ENCODE data around the gene HDAC2. TPM values are rescaled to one million over a fixed set of nuclear protein-coding genes. Genes with fewer than 3 reads are reported as not detected.
"Not testable (repeated sequence)": the region's sequence is repeated elsewhere in the genome, so short reads cannot be mapped to it uniquely, and the experiment has no call there.

The HDAC2 gene
- total RNA-seq, 3 donors from 2014 or later = 49.3 to 76.2 (median 61.9) TPM

DNA sequence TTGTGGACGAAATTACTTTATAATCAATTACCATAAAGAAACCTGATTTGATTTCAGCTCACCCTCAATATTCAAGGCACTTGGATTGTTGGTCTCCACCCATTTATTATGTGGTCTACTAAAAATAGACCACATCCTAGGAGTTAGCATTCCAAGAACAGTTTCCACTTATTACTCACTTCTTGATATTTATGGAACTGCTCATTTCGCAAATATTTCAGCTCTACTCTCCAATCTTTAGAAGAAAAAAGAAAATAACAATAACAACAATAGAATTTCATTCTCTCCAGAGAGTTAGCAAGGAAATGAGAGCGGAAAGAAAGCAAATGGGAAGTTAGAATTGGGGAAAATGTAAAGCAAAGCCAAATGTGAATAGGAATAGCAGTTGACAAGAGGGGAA is 26.2 kb upstream of the HDAC2 start:
- no peak for DNase-seq
- no peak for ATAC-seq
- H3K36me3 ChIP-seq (ENCODE audit: low read depth) = no peaks in the 10 kb centered on the region
- no peaks in the 10 kb centered on the region for H3K9me3 ChIP-seq
- TF ChIP-seq, protein P1, sequence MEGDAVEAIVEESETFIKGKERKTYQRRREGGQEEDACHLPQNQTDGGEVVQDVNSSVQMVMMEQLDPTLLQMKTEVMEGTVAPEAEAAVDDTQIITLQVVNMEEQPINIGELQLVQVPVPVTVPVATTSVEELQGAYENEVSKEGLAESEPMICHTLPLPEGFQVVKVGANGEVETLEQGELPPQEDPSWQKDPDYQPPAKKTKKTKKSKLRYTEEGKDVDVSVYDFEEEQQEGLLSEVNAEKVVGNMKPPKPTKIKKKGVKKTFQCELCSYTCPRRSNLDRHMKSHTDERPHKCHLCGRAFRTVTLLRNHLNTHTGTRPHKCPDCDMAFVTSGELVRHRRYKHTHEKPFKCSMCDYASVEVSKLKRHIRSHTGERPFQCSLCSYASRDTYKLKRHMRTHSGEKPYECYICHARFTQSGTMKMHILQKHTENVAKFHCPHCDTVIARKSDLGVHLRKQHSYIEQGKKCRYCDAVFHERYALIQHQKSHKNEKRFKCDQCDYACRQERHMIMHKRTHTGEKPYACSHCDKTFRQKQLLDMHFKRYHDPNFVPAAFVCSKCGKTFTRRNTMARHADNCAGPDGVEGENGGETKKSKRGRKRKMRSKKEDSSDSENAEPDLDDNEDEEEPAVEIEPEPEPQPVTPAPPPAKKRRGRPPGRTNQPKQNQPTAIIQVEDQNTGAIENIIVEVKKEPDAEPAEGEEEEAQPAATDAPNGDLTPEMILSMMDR (IDR thresholded peaks at IDR 0.05) = no peak
- intact Hi-C loops (cut with DNase I, micrococcal nuclease) = no loop called here
- no peak overlapping the region for H3K4me3 ChIP-seq
- no peaks in the 10 kb centered on the region for H3K4me1 ChIP-seq (ENCODE audit: low read depth)

DNA sequence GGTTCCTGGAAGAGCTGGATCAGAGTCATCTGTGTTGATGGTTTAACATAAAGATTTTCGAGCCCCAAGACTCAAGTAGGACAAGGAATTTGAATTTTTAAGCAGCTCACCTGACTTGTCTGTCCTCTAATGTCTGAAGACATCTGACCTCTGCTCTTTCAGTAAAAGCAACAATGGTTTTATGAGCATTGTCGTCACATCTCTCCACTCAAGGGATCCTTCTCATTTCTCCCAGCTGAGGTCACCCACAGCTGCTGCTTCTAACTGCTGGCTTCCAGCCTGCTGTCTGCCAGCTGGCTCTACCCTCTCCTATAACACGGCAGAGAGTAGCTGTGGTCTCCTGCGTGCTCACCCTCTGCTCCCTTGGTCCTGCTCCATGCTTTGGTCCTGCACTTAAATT is 24.7 kb upstream of the HDAC2 start:
- peak; percentile 88 for ATAC-seq
- peak; percentile 53 to 56 (median 56) for DNase-seq
- no peaks in the 10 kb centered on the region for H3K36me3 ChIP-seq (ENCODE audit: low read depth)
- no peaks in the 10 kb centered on the region for H3K9me3 ChIP-seq
- no peak overlapping the region for H3K4me3 ChIP-seq
- TF ChIP-seq, protein P1 (IDR thresholded peaks at IDR 0.05) = no peak
- H3K4me1 ChIP-seq (ENCODE audit: low read depth) = no peaks in the 10 kb centered on the region
- intact Hi-C loops (cut with DNase I, micrococcal nuclease) = no loop called here

DNA sequence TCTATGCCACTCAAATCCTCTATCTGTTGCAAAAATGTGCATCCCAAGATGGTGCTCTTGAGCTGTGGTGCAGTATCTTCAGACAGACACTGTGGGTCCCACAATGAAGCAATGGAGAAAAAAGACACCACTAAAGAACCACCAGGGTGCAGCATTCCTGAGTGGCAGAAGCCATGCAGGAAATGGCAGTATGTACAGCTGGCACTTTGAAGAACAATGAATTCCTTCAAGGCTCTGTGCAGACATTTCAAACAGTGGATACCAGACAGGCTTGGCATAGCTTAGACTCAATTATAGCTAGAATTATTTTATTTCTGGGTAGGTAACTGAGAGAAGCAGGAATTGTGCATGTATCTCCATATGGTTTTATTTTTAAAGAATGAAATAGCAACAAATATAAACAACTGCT is 24.0 kb upstream of the HDAC2 start:
- no peaks in the 10 kb centered on the region for H3K36me3 ChIP-seq (ENCODE audit: low read depth)
- H3K4me3 ChIP-seq = no peak overlapping the region
- DNase-seq = peak in 1 of 3 donors; percentile 65
- intact Hi-C loops (cut with DNase I, micrococcal nuclease) = no loop called here
- TF ChIP-seq, protein P1 (IDR thresholded peaks at IDR 0.05) = no peak
- H3K9me3 ChIP-seq = no peaks in the 10 kb centered on the region
- H3K4me1 ChIP-seq (ENCODE audit: low read depth) = no peaks in the 10 kb centered on the region
- ATAC-seq = peak; percentile 95

DNA sequence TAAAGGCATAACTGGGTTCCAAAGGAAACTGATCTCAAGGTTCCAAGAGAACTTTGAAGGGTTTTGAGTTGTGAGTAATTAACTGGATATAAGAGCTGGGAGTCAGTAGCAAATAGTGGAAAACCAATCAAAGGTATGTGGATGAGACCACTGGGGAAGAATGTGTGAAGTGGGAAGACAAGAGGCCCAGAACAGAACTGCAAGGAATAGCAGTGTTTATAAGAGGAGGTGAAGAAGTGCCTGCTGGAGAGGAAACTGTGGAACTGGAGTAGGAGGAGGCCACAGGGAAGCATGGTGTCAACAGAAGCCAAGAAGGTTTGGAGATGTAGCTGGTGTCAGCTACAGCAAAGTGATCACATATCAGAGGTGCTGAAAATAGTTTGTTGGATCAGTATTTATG is 18.7 kb upstream of the HDAC2 start:
- no peaks in the 10 kb centered on the region for H3K9me3 ChIP-seq
- H3K4me3 ChIP-seq = no peak overlapping the region
- no peaks in the 10 kb centered on the region for H3K4me1 ChIP-seq (ENCODE audit: low read depth)
- DNase-seq = no peak
- H3K36me3 ChIP-seq (ENCODE audit: low read depth) = no peaks in the 10 kb centered on the region
- TF ChIP-seq, protein P1 (IDR thresholded peaks at IDR 0.05) = no peak
- ATAC-seq = no peak
- intact Hi-C loops (cut with DNase I, micrococcal nuclease) = no loop called here

DNA sequence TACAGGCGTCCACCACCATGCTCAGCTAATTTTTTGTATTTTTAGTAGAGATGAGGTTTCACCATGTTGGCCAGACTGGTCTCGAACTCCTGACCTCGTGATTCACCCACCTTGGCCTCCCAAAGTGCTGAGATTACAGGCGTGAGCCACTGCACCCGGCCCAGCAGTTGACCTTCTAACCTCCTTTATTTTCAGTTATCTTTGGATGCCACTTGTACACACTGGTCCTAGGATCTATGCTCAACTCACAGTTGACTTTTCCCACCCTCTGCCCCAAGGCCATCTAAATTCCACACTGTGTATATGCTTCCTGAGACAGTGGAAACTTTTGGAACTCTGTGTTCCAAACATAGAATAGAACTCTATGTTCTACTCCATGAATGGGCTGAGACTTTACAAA is 11.7 kb upstream of the HDAC2 start:
- H3K4me1 ChIP-seq (ENCODE audit: low read depth); H3K9me3 ChIP-seq; H3K4me3 ChIP-seq; intact Hi-C loops (cut with DNase I, micrococcal nuclease); ATAC-seq; DNase-seq; H3K36me3 ChIP-seq (ENCODE audit: low read depth): not testable (repeated sequence)

DNA sequence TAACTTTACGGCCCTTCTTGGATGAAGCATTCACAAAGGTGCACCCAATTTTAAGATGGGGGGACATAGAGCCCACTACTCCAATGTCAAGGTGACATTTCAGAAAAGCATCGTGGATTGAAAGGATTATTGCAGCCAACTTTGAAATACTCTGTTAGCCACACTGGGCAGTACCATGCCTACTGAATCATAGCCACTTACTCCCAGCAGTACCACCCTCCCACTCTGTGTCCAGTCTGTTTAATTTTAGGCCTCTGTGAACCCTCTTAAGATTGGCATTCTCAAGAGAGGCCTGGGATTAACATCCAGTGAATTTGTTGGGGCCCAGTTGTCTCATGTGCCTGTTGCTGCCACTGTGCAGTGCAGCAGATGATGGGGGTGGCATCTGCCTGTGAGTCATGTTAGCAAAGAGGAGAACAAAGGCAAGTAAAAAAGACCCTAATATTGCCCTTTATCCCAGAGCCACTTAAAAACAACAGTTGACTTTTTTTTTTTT is 11.2 kb upstream of the HDAC2 start:
- intact Hi-C loops (cut with DNase I, micrococcal nuclease) = no loop called here
- Histone ChIP-seq H3K4me3 (no peak overlapping the region), H3K36me3 (ENCODE audit: low read depth) (no peaks in the 10 kb centered on the region), H3K9me3 (no peaks in the 10 kb centered on the region), H3K4me1 (ENCODE audit: low read depth) (no peaks in the 10 kb centered on the region)
- TF ChIP-seq, protein P1 (IDR thresholded peaks at IDR 0.05) = no peak
- ATAC-seq (no peak), DNase-seq (no peak)

Data from mucosa of descending colon (tissue), 3 donors.